ENCODE results near the gene OTOG. TPM values are rescaled to one million over a fixed set of nuclear protein-coding genes. Genes with fewer than 3 reads are reported as not detected.
"Not testable (repeated sequence)": the region's sequence is repeated elsewhere in the genome, so short reads cannot be mapped to it uniquely, and the experiment has no call there.

Gene OTOG
- total RNA-seq, 1 donor from 2014 or later, result not detected

- Mint-ChIP-seq H3K27ac (no peak overlapping the region), H3K9me3 (no peaks in the 10 kb centered on the region), H3K4me3 (no peak overlapping the region), H3K4me1 (no peaks in the 10 kb centered on the region), H3K36me3 (ENCODE audit: low read depth) (no peaks in the 10 kb centered on the region), H3K27me3 (peaks cover 6% of the 10 kb centered on the region)
- ATAC-seq (ENCODE audit: low read depth) (no peak), DNase-seq (no peak)
- POLR2A ChIA-PET, result no interaction called here
- TF ChIP-seq CTCF (IDR thresholded peaks at IDR 0.05), result no peak
- CTCF ChIA-PET, result interaction anchor here (1.0 kb wide), 1 partner anchor 11 kb away, joined by 3 read pairs; no protein-coding TSS in a partner anchor
- intact Hi-C loops (cut with micrococcal nuclease), result no loop called here
Observed at GRCh38 chr11:17612221-17613188, 65.4 kb downstream of the OTOG start.

- intact Hi-C loops (cut with micrococcal nuclease), result no loop called here
- no peak for TF ChIP-seq CTCF (IDR thresholded peaks at IDR 0.05)
- POLR2A ChIA-PET, result no interaction called here
- Mint-ChIP-seq H3K27ac (no peak overlapping the region), H3K36me3 (ENCODE audit: low read depth) (no peaks in the 10 kb centered on the region), H3K4me3 (no peak overlapping the region), H3K4me1 (no peaks in the 10 kb centered on the region), H3K9me3 (no peaks in the 10 kb centered on the region), H3K27me3 (peaks cover 9% of the 10 kb centered on the region)
- no peak for ATAC-seq (ENCODE audit: low read depth)
- CTCF ChIA-PET, result no interaction called here
- DNase-seq, result no peak
Observed at GRCh38 chr11:17613428-17613962, 66.4 kb downstream of the OTOG start.

- no peak for DNase-seq
- no peak for TF ChIP-seq CTCF (IDR thresholded peaks at IDR 0.05)
- Mint-ChIP-seq H3K27me3 (peaks cover 10% of the 10 kb centered on the region), H3K27ac (no peak overlapping the region), H3K9me3 (no peaks in the 10 kb centered on the region), H3K4me1 (no peaks in the 10 kb centered on the region), H3K36me3 (ENCODE audit: low read depth) (no peaks in the 10 kb centered on the region), H3K4me3 (no peak overlapping the region)
- POLR2A ChIA-PET, result no interaction called here
- no peak for ATAC-seq (ENCODE audit: low read depth)
- CTCF ChIA-PET, result no interaction called here
- intact Hi-C loops (cut with micrococcal nuclease), result no loop called here
Observed at GRCh38 chr11:17613983-17614382, 66.9 kb downstream of the OTOG start.

- H3K4me3 Mint-ChIP-seq; POLR2A ChIA-PET; DNase-seq; intact Hi-C loops (cut with micrococcal nuclease); H3K27ac Mint-ChIP-seq; ATAC-seq (ENCODE audit: low read depth); H3K4me1 Mint-ChIP-seq; H3K36me3 Mint-ChIP-seq (ENCODE audit: low read depth); CTCF ChIA-PET: not testable (repeated sequence)
- Mint-ChIP-seq H3K27me3 (peaks cover 19% of the 10 kb centered on the region), H3K9me3 (peaks cover 21% of the 10 kb centered on the region)
Observed at GRCh38 chr11:17622711-17623110, 75.7 kb downstream of the OTOG start.

- DNase-seq, result no peak
- Mint-ChIP-seq H3K27ac (no peak overlapping the region), H3K4me3 (no peak overlapping the region), H3K27me3 (peaks cover 28% of the 10 kb centered on the region), H3K36me3 (ENCODE audit: low read depth) (no peaks in the 10 kb centered on the region), H3K4me1 (no peaks in the 10 kb centered on the region), H3K9me3 (no peaks in the 10 kb centered on the region)
- CTCF ChIA-PET, result no interaction called here
- POLR2A ChIA-PET, result no interaction called here
- intact Hi-C loops (cut with micrococcal nuclease), result no loop called here
- ATAC-seq (ENCODE audit: low read depth), result no peak
- no peak for TF ChIP-seq CTCF (IDR thresholded peaks at IDR 0.05)
Observed at GRCh38 chr11:17629113-17629512, 82.1 kb downstream of the OTOG start.

Measured in activated B cell treated with CpG ODN at 0.5 μM for 24 hours (primary cell).